Measurements from ENCODE around the gene C5orf63. TPM values are rescaled to one million over a fixed set of nuclear protein-coding genes. Genes with fewer than 3 reads are reported as not detected.

C5orf63 gene
- total and polyA plus RNA-seq, 2 of the 8 experiments (the other 6 are each of a cell fraction or from before 2014, with no cell fraction given), result 0.67 to 0.71 TPM

DNA sequence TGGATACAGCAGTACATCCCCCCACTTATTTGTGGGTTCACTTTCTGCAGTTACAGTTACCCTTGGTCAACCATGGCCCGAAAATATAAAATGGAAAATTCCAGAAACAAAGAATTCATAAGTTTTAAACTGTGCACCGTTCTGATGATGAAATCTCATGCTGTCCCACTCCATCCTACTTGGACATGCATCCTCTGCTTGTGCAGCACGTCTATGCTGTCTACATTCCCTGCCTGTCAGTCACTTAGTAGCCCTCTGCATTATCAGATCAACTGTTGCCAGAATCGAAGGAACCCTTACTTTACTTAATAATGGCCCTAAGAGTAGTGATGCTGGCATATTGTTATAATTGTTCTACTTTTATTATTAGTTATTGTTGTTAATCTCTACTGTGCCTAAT lies 57.6 kb downstream of the C5orf63 start:
- no peak for TF ChIP-seq TAF7 (optimal IDR thresholded peaks at IDR 0.05; ENCODE audit: borderline replicate concordance, low read depth, low read length)
- no peak for TF ChIP-seq RFX5 (IDR thresholded peaks at IDR 0.05; ENCODE audit: borderline replicate concordance, low read depth, low read length)
- no peak for TF ChIP-seq RXRA (IDR thresholded peaks at IDR 0.05; ENCODE audit: insufficient read depth, low read depth, low read length)
- TF ChIP-seq CBX5 (IDR thresholded peaks at IDR 0.05; ENCODE audit: low read depth, low read length), result no peak
- no peak for TF ChIP-seq SP2 (IDR thresholded peaks at IDR 0.05; ENCODE audit: low read length)
- TF ChIP-seq SRF (IDR thresholded peaks at IDR 0.05; ENCODE audit: low read depth, low read length), result no peak
- TF ChIP-seq SP1 (IDR thresholded peaks at IDR 0.05; ENCODE audit: low read depth, low read length), result no peak
- no peak for TF ChIP-seq MAFK (IDR thresholded peaks at IDR 0.05; ENCODE audit: low read depth, low read length)
- no peak for TF ChIP-seq POU5F1 (IDR thresholded peaks at IDR 0.05; ENCODE audit: low read depth, low read length)
- no peak for TF ChIP-seq BACH1 (IDR thresholded peaks at IDR 0.05; ENCODE audit: low read length)
- TF ChIP-seq TEAD4 (IDR thresholded peaks at IDR 0.05; ENCODE audit: low read depth, low read length), result no peak
- no peak for TF ChIP-seq CBX8 (IDR thresholded peaks at IDR 0.05; ENCODE audit: borderline replicate concordance, low read depth, low read length)
- TF ChIP-seq CREB1 (IDR thresholded peaks at IDR 0.05), result no peak
- TF ChIP-seq NRF1 (IDR thresholded peaks at IDR 0.05; ENCODE audit: low read depth, low read length), result no peak
- no peak for TF ChIP-seq CHD2 (IDR thresholded peaks at IDR 0.05; ENCODE audit: low read length)
- no peak for TF ChIP-seq SIRT6 (IDR thresholded peaks at IDR 0.05; ENCODE audit: low read length)
- no peak for TF ChIP-seq EP300 (IDR thresholded peaks at IDR 0.05; ENCODE audit: borderline replicate concordance in 1 of 2, low read depth in 2 of 2, low read length in 2 of 2)
- Histone ChIP-seq H4K5ac (ENCODE audit: insufficient read length, low read depth, low read length) (no peak overlapping the region), H3K4ac (replicated peaks; ENCODE audit: insufficient read length, low read depth, low read length) (no peak overlapping the region), H3K23ac (ENCODE audit: insufficient read length) (no peak overlapping the region), H3K79me2 (ENCODE audit: control insufficient read depth in 1 of 2, insufficient read depth in 2 of 2, low read length in 2 of 2) (peaks cover 0 to 10% of the 10 kb centered on the region in 2 experiments; a peak in 2 of 4 replicates), H2BK5ac (ENCODE audit: low read depth, low read length) (no peak overlapping the region), H4K8ac (ENCODE audit: extremely low read depth, insufficient read depth, low read length) (no peak overlapping the region), H3K27ac (ENCODE audit: low read depth, low read length) (no peak overlapping the region), H3K14ac (ENCODE audit: insufficient read length) (no peak overlapping the region), H3K36me3 (ENCODE audit: control insufficient read depth in 2 of 4, insufficient read depth in 4 of 4, low read length in 3 of 4) (no peaks in the 10 kb centered on the region), H2BK15ac (ENCODE audit: low read length) (no peak overlapping the region), H3K9ac (replicated peaks in 1 of 4; ENCODE audit: extremely low read depth in 1 of 4, low read depth in 3 of 4, low read length in 3 of 4) (no peak overlapping the region), H3K18ac (ENCODE audit: extremely low read depth, low read length) (0 out of 2 replicates have a peak overlapping the region, but pooled peaks have one; percentile 39), H3K79me1 (ENCODE audit: low read depth, low read length) (no peaks in the 10 kb centered on the region), H3K4me2 (ENCODE audit: insufficient read depth in 1 of 2, low read depth in 2 of 2, low read length in 2 of 2) (no peak overlapping the region), H2BK12ac (ENCODE audit: low read depth, low read length) (no peak overlapping the region), H2BK120ac (replicated peaks; ENCODE audit: low read depth, low read length) (no peak overlapping the region), H4K91ac (replicated peaks; ENCODE audit: insufficient read length, low read length) (no peak overlapping the region), H3K27me3 (replicated peaks in 1 of 4; ENCODE audit: control insufficient read depth in 3 of 4, extremely low read depth in 1 of 4, insufficient read depth in 3 of 4, low read length in 3 of 4) (no peaks in the 10 kb centered on the region), H3K4me3 (ENCODE audit: extremely low read depth in 1 of 4, insufficient read depth in 2 of 4, low read depth in 3 of 4, low read length in 4 of 4) (no peak overlapping the region), H2AFZ (ENCODE audit: low read length) (no peak overlapping the region), H3K9me3 (ENCODE audit: insufficient read depth in 2 of 2, low read depth in 1 of 2, low read length in 1 of 2) (no peaks in the 10 kb centered on the region), H4K20me1 (replicated peaks in 1 of 2; ENCODE audit: control insufficient read depth in 1 of 2, insufficient read depth in 2 of 2, low read length in 2 of 2) (peaks cover 0 to 1% of the 10 kb centered on the region in 2 experiments), H2AK5ac (ENCODE audit: low read depth, low read length) (no peak overlapping the region), H3K56ac (replicated peaks; ENCODE audit: insufficient read length, low read depth, low read length) (no peak overlapping the region), H2BK20ac (ENCODE audit: low read length) (no peak overlapping the region), H3K23me2 (ENCODE audit: low read depth, low read length) (no peaks in the 10 kb centered on the region; the same call in 1 of the 2 replicates), H3K4me1 (replicated peaks in 1 of 4; ENCODE audit: control insufficient read depth in 3 of 4, insufficient read depth in 4 of 4, low read length in 3 of 4) (no peaks in the 10 kb centered on the region; a peak in 1 of 7 replicates)
- no peak for DNase-seq (ENCODE audit: low read depth in 1 of 2, low spot score in 2 of 2)
- ChIA-PET POLR2A (ENCODE audit: partially characterized antibody) (no interaction called here), CTCF (ENCODE audit: partially characterized antibody) (no interaction called here)
- WGBS, 2 experiments (ENCODE audit: extremely low coverage in 1 of 2, insufficient coverage in 1 of 2, insufficient read length in 1 of 2, insufficient replicate concordance in 2 of 2, low coverage in 1 of 2, low lambda C conversion rate in 2 of 2, missing lambda C conversion rate in 1 of 2), result 89% methylated on average over 4 of the region's 4 CpGs; no CpG with 5 or more reads in 1 of the 2 experiments
- FAIRE-seq, result no peak

Data from H1 (cell line).